GM19468 (cell line): ENCODE results near the gene EMC10.
"Not testable (repeated sequence)": the region's sequence is repeated elsewhere in the genome, so short reads cannot be mapped to it uniquely, and the experiment has no call there.

Experiments
- ATAC-seq: cut with Tn5 transposase; IDR thresholded peaks from one replicate; pipeline ENCODE4 v1.9.1; 2021; ENCODE audit warnings: mild to moderate bottlenecking, moderate library complexity, moderate number of reproducible peaks; ENCODE audit not compliant: unreplicated experiment; ENCODE audit errors: extremely low read depth

EMC10 gene

GRCh38 chr19:50450369-50451222 lies 25.7 kb upstream of the EMC10 start:
- ATAC-seq, result no peak

- ATAC-seq, result no peak
These were observed 25.1 kb upstream of the EMC10 start for GRCh38 chr19:50451223-50451534.

- ATAC-seq, result no peak
These were observed 23.1 kb upstream of the EMC10 start for GRCh38 chr19:50453243-50453642.

- ATAC-seq, result no peak
These were observed 20.3 kb upstream of the EMC10 start for GRCh38 chr19:50455992-50456391.

- ATAC-seq, result no peak
These were observed 19.0 kb upstream of the EMC10 start for GRCh38 chr19:50457300-50457699.

GRCh38 chr19:50458396-50459066 lies 17.8 kb upstream of the EMC10 start:
- ATAC-seq, result no peak

GRCh38 chr19:50459067-50459456 lies 17.2 kb upstream of the EMC10 start:
- no peak for ATAC-seq

- ATAC-seq, result no peak
These were observed 16.7 kb upstream of the EMC10 start for GRCh38 chr19:50459638-50460037.

GRCh38 chr19:50460161-50460765 lies 16.0 kb upstream of the EMC10 start:
- ATAC-seq, result no peak

- no peak for ATAC-seq
These were observed 15.0 kb upstream of the EMC10 start for GRCh38 chr19:50461066-50461875.

GRCh38 chr19:50462970-50463369 lies 13.3 kb upstream of the EMC10 start:
- no peak for ATAC-seq

- no peak for ATAC-seq
These were observed 12.0 kb upstream of the EMC10 start for GRCh38 chr19:50464348-50464747.

GRCh38 chr19:50465000-50465399 lies 11.3 kb upstream of the EMC10 start:
- ATAC-seq, result no peak

GRCh38 chr19:50465986-50466705 lies 10.2 kb upstream of the EMC10 start:
- no peak for ATAC-seq

- ATAC-seq, result no peak
These were observed 9.6 kb upstream of the EMC10 start for GRCh38 chr19:50466706-50467039.

GRCh38 chr19:50467566-50467965 lies 8.7 kb upstream of the EMC10 start:
- no peak for ATAC-seq

GRCh38 chr19:50468818-50469217 lies 7.5 kb upstream of the EMC10 start:
- ATAC-seq, result no peak

- ATAC-seq, result not testable (repeated sequence)
These were observed 3.0 kb upstream of the EMC10 start for GRCh38 chr19:50473336-50473735.

GRCh38 chr19:50475101-50475568 lies 1.2 kb upstream of the EMC10 start:
- ATAC-seq, result no peak

GRCh38 chr19:50475736-50476223 lies 527 bp upstream of the EMC10 start:
- no peak for ATAC-seq
